ENCODE results near the gene ACOD1. TPM values are rescaled to one million over a fixed set of nuclear protein-coding genes. Genes with fewer than 3 reads are reported as not detected.

The ACOD1 gene
- total RNA-seq, 1 donor from 2014 or later, result not detected

- peak; percentile 39 to 75 for DNase-seq (ENCODE audit: low read depth in 2 of 2)
Measured at GRCh38 chr13:76991432-76991795, 43.1 kb downstream of the ACOD1 start.

GRCh38 chr13:76991796-76992547, 43.7 kb downstream of the ACOD1 start, which contains the start of gene CLN5:
Gene CLN5 (plus strand): TSS chr13:76992081. CDS start chr13:76992099, 18 bp downstream.
- peak; percentile 91 to 93 for DNase-seq (ENCODE audit: low read depth in 2 of 2)

DNA sequence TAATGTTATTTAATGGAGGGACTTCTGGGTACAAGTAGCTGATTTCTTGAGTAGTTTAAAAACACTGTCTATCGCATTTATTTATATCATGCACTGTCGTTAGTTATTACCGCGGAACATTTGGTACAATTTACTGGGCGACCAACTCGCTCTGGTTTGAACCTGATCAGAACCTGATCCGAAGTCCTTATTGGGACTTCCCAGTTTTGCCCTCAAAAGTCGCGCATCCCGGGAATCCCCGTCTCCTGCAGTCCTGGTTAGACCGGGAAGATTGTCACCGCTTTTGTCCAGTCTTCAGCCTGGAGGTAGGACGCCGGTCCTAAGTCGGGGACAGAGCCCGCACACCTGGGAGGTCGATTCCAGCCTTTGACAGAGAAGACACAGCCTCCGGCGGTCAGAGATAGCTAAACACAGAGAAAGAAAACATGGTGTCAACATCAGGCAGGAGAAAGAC, 44.3 kb downstream of the ACOD1 start:
- peak; percentile 39 to 40 for DNase-seq (ENCODE audit: low read depth in 2 of 2)

DNA sequence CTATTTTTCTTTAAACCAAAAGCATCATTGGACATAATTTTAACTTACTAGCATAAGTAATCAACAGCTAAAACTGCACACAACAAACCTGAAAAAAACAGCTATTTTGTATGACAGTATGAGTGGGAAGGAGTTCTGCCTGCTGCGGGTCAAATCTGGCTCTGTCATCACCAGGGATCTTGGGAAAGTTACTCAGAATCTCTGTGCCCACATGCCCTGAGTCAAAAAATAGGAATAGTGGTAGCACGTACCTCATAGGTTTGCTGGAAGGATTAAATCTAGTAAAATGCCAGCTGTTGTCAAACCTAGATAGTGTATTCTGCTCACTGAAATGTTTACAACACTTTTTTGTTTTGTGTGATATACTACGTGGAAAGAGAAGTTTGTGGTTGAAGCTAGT, 44.7 kb downstream of the ACOD1 start:
- peak in 1 of 2 donors; percentile 17 for DNase-seq (ENCODE audit: low read depth in 2 of 2)

GRCh38 chr13:76993473-76993872, 45.2 kb downstream of the ACOD1 start:
- no peak for DNase-seq (ENCODE audit: low read depth in 2 of 2)

- DNase-seq (ENCODE audit: low read depth in 2 of 2), result no peak
Measured at GRCh38 chr13:76994281-76994680, 46.0 kb downstream of the ACOD1 start.

DNA sequence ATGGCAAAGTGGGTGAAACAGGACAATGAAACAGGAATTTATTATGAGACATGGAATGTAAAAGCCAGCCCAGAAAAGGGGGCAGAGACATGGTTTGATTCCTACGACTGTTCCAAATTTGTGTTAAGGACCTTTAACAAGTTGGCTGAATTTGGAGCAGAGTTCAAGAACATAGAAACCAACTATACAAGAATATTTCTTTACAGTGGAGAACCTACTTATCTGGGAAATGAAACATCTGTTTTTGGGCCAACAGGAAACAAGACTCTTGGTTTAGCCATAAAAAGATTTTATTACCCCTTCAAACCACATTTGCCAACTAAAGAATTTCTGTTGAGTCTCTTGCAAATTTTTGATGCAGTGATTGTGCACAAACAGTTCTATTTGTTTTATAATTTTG, 52.2 kb downstream of the ACOD1 start:
- no peak for DNase-seq (ENCODE audit: low read depth in 2 of 2)

- no peak for DNase-seq (ENCODE audit: low read depth in 2 of 2)
Measured at GRCh38 chr13:77001540-77001939, 53.2 kb downstream of the ACOD1 start.

DNA sequence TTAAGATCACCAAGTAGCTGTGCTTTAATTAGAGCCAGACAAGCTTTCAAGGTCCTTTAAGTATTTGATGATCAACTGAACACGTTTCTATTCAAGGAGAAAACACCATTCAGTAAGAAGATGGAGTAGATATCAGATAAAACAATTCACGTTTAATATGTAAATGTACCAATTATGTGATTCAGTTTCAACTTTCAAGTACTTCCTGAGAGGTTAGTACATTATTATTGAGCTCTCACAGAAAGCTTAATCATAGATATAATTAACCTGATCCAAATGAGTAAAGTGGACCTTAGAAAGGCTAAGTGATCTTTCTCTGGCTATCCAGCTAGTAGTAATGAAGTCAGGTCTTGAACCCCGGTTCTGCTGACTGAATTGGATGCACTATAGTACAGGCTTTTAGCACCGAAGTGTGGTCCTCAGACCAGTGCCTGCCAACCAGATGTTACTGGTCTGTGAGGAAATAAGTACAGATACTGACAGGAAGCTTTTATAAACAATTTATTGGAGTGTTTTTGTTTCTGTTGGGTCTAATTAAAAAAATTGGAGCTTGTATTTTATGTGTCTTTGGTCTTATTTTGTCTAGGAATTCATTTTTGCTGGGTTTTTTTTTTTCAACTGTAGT, 53.8 kb downstream of the ACOD1 start:
- DNase-seq (ENCODE audit: low read depth in 2 of 2), result no peak

- DNase-seq (ENCODE audit: low read depth in 2 of 2), result peak; percentile 57 to 65
Measured at GRCh38 chr13:77002590-77003190, 54.4 kb downstream of the ACOD1 start.

Other genes starting within 250 kb of the ACOD1 start
- 160 and 407 TPM in 2 replicates for gene KCTD12, start 62.1 kb upstream of the ACOD1 start, total RNA-seq
- 24.8 and 29.9 TPM in 2 replicates for gene CLN5, start 43.6 kb downstream of the ACOD1 start, total RNA-seq
- 45.1 and 61.1 TPM in 2 replicates for gene FBXL3, start 78.6 kb downstream of the ACOD1 start, total RNA-seq

Data from lung microvascular endothelial cell (primary cell).